Fibroblast of pulmonary artery (primary cell): ENCODE data around the gene RNU7-1.
A peak's percentile ranks its signal among the peaks of the same experiment; 100 is the strongest.

Experiments used
- DNase-seq: peaks from one replicate; pipeline ENCODE4 v3.0.0-alpha.2; 2010; ENCODE audit warnings: low read depth
- H3K4me3 ChIP-seq: replicated peaks from 2 replicates; pipeline ENCODE4 v1.5.1; 2011; ENCODE audit warnings: low read depth, mild to moderate bottlenecking, control low read depth, low read length, moderate library complexity
- TF ChIP-seq, protein P1 (sequence below): IDR thresholded peaks from 2 replicates; pipeline ENCODE4 v1.5.1; 2011; ENCODE audit warnings: mild to moderate bottlenecking, control low read depth, low read length, inconsistent platforms; ENCODE audit errors: missing control alignments

Gene RNU7-1

GRCh38 chr12:6959058-6959804 is 15.6 kb downstream of the RNU7-1 start:
- TF ChIP-seq, protein P1, sequence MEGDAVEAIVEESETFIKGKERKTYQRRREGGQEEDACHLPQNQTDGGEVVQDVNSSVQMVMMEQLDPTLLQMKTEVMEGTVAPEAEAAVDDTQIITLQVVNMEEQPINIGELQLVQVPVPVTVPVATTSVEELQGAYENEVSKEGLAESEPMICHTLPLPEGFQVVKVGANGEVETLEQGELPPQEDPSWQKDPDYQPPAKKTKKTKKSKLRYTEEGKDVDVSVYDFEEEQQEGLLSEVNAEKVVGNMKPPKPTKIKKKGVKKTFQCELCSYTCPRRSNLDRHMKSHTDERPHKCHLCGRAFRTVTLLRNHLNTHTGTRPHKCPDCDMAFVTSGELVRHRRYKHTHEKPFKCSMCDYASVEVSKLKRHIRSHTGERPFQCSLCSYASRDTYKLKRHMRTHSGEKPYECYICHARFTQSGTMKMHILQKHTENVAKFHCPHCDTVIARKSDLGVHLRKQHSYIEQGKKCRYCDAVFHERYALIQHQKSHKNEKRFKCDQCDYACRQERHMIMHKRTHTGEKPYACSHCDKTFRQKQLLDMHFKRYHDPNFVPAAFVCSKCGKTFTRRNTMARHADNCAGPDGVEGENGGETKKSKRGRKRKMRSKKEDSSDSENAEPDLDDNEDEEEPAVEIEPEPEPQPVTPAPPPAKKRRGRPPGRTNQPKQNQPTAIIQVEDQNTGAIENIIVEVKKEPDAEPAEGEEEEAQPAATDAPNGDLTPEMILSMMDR, result no peak
- DNase-seq, result no peak
- no peak overlapping the region for H3K4me3 ChIP-seq

- no peak for DNase-seq
- H3K4me3 ChIP-seq, result no peak overlapping the region
- TF ChIP-seq, protein P1, result no peak
Observed at GRCh38 chr12:6959805-6960592, 16.4 kb downstream of the RNU7-1 start.

DNA sequence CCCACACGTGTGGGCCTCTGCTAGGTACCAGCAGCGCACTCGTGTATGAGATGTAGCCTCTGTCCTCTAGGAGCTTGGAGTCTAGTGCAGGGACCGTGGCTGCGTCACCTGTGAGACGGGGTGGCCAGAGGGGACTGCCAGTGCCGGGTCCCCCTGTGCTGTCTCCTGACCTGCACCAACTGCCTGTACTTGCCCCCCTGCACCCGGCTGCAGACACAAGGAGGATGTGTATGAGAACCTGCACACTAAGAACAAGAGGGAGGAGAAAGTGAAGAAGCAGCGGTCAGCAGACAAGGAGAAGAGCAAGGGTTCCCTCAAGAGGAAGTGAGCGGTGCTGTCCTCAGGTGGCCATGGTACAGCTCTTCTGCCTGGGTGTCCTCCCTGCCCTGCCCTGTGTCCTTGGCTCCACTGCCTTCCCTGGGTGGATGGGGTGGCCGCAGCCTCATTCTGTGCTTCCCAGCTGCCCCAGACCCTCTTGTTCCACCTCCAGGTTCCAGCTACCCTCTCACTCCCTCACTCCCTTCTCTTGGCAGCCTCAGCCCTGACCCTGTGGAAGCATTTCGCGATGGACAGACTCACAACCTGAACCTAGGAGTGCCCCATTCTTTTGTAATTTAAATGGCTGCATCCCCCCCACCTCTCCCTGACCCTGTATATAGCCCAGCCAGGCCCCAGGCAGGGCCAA is 17.1 kb downstream of the RNU7-1 start:
- peak; percentile 48 for DNase-seq
- TF ChIP-seq, protein P1, result no peak
- no peak overlapping the region for H3K4me3 ChIP-seq

GRCh38 chr12:6961278-6961694 is 17.7 kb downstream of the RNU7-1 start:
- TF ChIP-seq, protein P1, result no peak
- H3K4me3 ChIP-seq, result no peak overlapping the region
- DNase-seq, result peak; percentile 35

- H3K4me3 ChIP-seq, result peak overlapping the region; percentile 6
- TF ChIP-seq, protein P1, result peak; percentile 64
- peak; percentile 77 for DNase-seq
Observed at GRCh38 chr12:6961695-6962284, 18.2 kb downstream of the RNU7-1 start.

GRCh38 chr12:6962285-6963015 is 18.8 kb downstream of the RNU7-1 start:
- no peak overlapping the region for H3K4me3 ChIP-seq
- TF ChIP-seq, protein P1, result no peak
- no peak for DNase-seq
